Tibial artery (tissue), 4 donors: ENCODE data around the gene THAP3.
"Not testable (repeated sequence)": the region's sequence is repeated elsewhere in the genome, so short reads cannot be mapped to it uniquely, and the experiment has no call there.

Source experiments
- DNase-seq, 2 donors: peaks; one replicate each; pipeline ENCODE4 v3.0.0-alpha.2; 2019
- H3K27ac ChIP-seq, 2 donors: fragments of 200-600 bp; sonication (generic) in 1 of 2; 1 replicate in 1 of 2; 2 replicates in 1 of 2; pipeline ENCODE4 v1.5.1; 2018 to 2019; ENCODE audit warnings: mild to moderate bottlenecking in 1 of 2
- H3K27me3 ChIP-seq, 2 donors: fragments of 200-600 bp; sonication (generic) in 1 of 2; one replicate each; pipeline versions ENCODE4 v1.5.1 to v1.6.0; 2016 to 2019
- H3K36me3 ChIP-seq, 3 donors: fragments of 200-600 bp; sonication (generic) in 2 of 3; one replicate each; pipeline ENCODE4 v1.5.1; 2016 to 2019; ENCODE audit warnings: mild to moderate bottlenecking in 2 of 3
- H3K4me1 ChIP-seq, 4 donors: fragments of 200-600 bp; sonication (generic) in 2 of 4; 1 replicate in 3 of 4; 2 replicates in 1 of 4; pipeline ENCODE4 v1.5.1; 2016 to 2019
- H3K4me3 ChIP-seq, 2 donors: fragments of 200-600 bp; sonication (generic) in 1 of 2; 1 replicate in 1 of 2; 2 replicates in 1 of 2; pipeline ENCODE4 v1.5.1; 2018 to 2019; ENCODE audit warnings: mild to moderate bottlenecking in 2 of 2
- H3K9me3 ChIP-seq, 3 donors: fragments of 200-600 bp; sonication (generic) in 1 of 3; one replicate each; pipeline ENCODE4 v1.5.1; 2016 to 2019
- CTCF ChIP-seq, 2 experiments: fragments of 200-600 bp in 1 of 2; fragments of 450-650 bp in 1 of 2; IDR thresholded peaks; one replicate each; pipeline ENCODE4 v1.5.1; 2017 to 2019; ENCODE audit warnings: antibody characterized with exemption in 2 of 2, mild to moderate bottlenecking in 1 of 2, moderate library complexity in 1 of 2
- intact Hi-C: fragments of 100-400 bp; cut with DNase I; formaldehyde crosslinking; loops from one replicate; pipeline ENCODE4 v1.15.0; 2023; ENCODE audit warnings: low total_unique reads

Gene THAP3

GRCh38 chr1:6635910-6636760, 11.5 kb downstream of the THAP3 start:
- Histone ChIP-seq H3K4me3 (no peak overlapping the region), H3K36me3 (peaks cover 44 to 90% (median 59%) of the 10 kb centered on the region in 3 donors), H3K27ac (peak overlapping the region; percentile 72 to 80)

GRCh38 chr1:6636778-6637177, 12.1 kb downstream of the THAP3 start:
- Histone ChIP-seq H3K36me3 (peaks cover 40 to 88% (median 56%) of the 10 kb centered on the region in 3 donors), H3K4me1 (peaks cover 0 to 29% (median 6%) of the 10 kb centered on the region in 4 donors), H3K27ac (peak overlapping the region; percentile 72 to 80)
- not testable (repeated sequence) for H3K27me3 ChIP-seq, DNase-seq, H3K4me3 ChIP-seq, H3K9me3 ChIP-seq
- intact Hi-C loops = loop anchor here (5.0 to 10.0 kb wide), 2 partner anchors 34 to 52 kb away; partner anchors contain the start of gene KLHL21

More at GRCh38 chr1:6635910-6636760, 11.5 kb downstream of the THAP3 start:
- Histone ChIP-seq H3K4me1 (peaks cover 0 to 29% (median 6%) of the 10 kb centered on the region in 4 donors), H3K9me3 (no peaks in the 10 kb centered on the region), H3K27me3 (no peaks in the 10 kb centered on the region)
- intact Hi-C loops = loop anchor here (5.0 to 10.0 kb wide), 2 partner anchors 34 to 51 kb away; partner anchors contain the start of gene KLHL21
- no peak for TF ChIP-seq CTCF (IDR thresholded peaks at IDR 0.05)
- DNase-seq = no peak

- TF ChIP-seq CTCF (IDR thresholded peaks at IDR 0.05) = no peak
- intact Hi-C loops = loop anchor here (5.0 to 10.0 kb wide), 2 partner anchors 35 to 53 kb away; partner anchors contain the start of gene KLHL21
- peak overlapping the region; percentile 72 to 80 for H3K27ac ChIP-seq
- H3K36me3 ChIP-seq = peaks cover 31 to 88% (median 56%) of the 10 kb centered on the region in 3 donors
- H3K4me3 ChIP-seq = peak overlapping the region; percentile 10 to 11
- H3K9me3 ChIP-seq = no peaks in the 10 kb centered on the region
- no peaks in the 10 kb centered on the region for H3K27me3 ChIP-seq
- no peak for DNase-seq
- H3K4me1 ChIP-seq = peaks cover 0 to 29% (median 6%) of the 10 kb centered on the region in 4 donors
Measured at GRCh38 chr1:6637770-6638169, 13.1 kb downstream of the THAP3 start.

GRCh38 chr1:6638226-6638625, 13.6 kb downstream of the THAP3 start:
- TF ChIP-seq CTCF (IDR thresholded peaks at IDR 0.05) = no peak
- intact Hi-C loops = loop anchor here (5.0 to 10.0 kb wide), 2 partner anchors 36 to 53 kb away; partner anchors contain the start of gene KLHL21
- H3K27ac ChIP-seq = peak overlapping the region; percentile 72 to 80
- H3K27me3 ChIP-seq = no peaks in the 10 kb centered on the region
- H3K36me3 ChIP-seq = peaks cover 26 to 88% (median 55%) of the 10 kb centered on the region in 3 donors
- H3K4me3 ChIP-seq = peak overlapping the region; percentile 10 to 11
- peaks cover 0 to 29% (median 6%) of the 10 kb centered on the region in 4 donors for H3K4me1 ChIP-seq
- DNase-seq = peak; percentile 95 to 98
- H3K9me3 ChIP-seq = no peaks in the 10 kb centered on the region

- H3K36me3 ChIP-seq = peaks cover 8 to 88% (median 54%) of the 10 kb centered on the region in 3 donors
- H3K27ac ChIP-seq, H3K27me3 ChIP-seq, H3K4me3 ChIP-seq, intact Hi-C loops, H3K9me3 ChIP-seq, DNase-seq: not testable (repeated sequence)
- H3K4me1 ChIP-seq = peaks cover 0 to 28% (median 6%) of the 10 kb centered on the region in 4 donors
Measured at GRCh38 chr1:6640867-6641266, 16.2 kb downstream of the THAP3 start.

GRCh38 chr1:6645018-6645417, 20.4 kb downstream of the THAP3 start:
- H3K27me3 ChIP-seq = no peaks in the 10 kb centered on the region
- no peak overlapping the region for H3K27ac ChIP-seq
- TF ChIP-seq CTCF (IDR thresholded peaks at IDR 0.05) = no peak
- peaks cover 0 to 73% (median 54%) of the 10 kb centered on the region in 3 donors for H3K36me3 ChIP-seq
- no peak overlapping the region for H3K4me3 ChIP-seq
- H3K4me1 ChIP-seq = no peaks in the 10 kb centered on the region
- DNase-seq = no peak
- intact Hi-C loops = loop anchor here (5.0 kb wide), 2 partner anchors 98 to 158 kb away; no protein-coding TSS in a partner anchor
- no peaks in the 10 kb centered on the region for H3K9me3 ChIP-seq
